BLaER1 (cell line): Measurements from ENCODE around the gene UGT1A10.

Source experiments
- H3K27ac ChIP-seq: shearing (Covaris generic); formaldehyde crosslinking; 2 replicates; pipeline ENCODE4 v1.8.1; 2022
- H3K27me3 ChIP-seq: shearing (Covaris generic); formaldehyde crosslinking; 2 replicates; pipeline ENCODE4 v1.8.1; 2022
- H3K36me3 ChIP-seq: shearing (Covaris generic); formaldehyde crosslinking; 2 replicates; pipeline ENCODE4 v1.8.1; 2022
- H3K4me1 ChIP-seq: shearing (Covaris generic); formaldehyde crosslinking; 2 replicates; pipeline ENCODE4 v1.8.1; 2022
- H3K4me2 ChIP-seq: shearing (Covaris generic); formaldehyde crosslinking; 2 replicates; pipeline ENCODE4 v1.8.1; 2022
- H3K4me3 ChIP-seq: shearing (Covaris generic); formaldehyde crosslinking; 2 replicates; pipeline ENCODE4 v1.8.1; 2022
- H3K9ac ChIP-seq: shearing (Covaris generic); formaldehyde crosslinking; 2 replicates; pipeline ENCODE4 v1.8.1; 2022
- H3K9me3 ChIP-seq: shearing (Covaris generic); formaldehyde crosslinking; 2 replicates; pipeline ENCODE4 v1.8.1; 2022
- H4K20me1 ChIP-seq: shearing (Covaris generic); formaldehyde crosslinking; 2 replicates; pipeline ENCODE4 v1.8.1; 2022
- Cebpa-rat ChIP-seq: shearing (Covaris generic); IDR thresholded peaks from 2 replicates; pipeline ENCODE4 v1.8.1; 2022

UGT1A10 gene

DNA sequence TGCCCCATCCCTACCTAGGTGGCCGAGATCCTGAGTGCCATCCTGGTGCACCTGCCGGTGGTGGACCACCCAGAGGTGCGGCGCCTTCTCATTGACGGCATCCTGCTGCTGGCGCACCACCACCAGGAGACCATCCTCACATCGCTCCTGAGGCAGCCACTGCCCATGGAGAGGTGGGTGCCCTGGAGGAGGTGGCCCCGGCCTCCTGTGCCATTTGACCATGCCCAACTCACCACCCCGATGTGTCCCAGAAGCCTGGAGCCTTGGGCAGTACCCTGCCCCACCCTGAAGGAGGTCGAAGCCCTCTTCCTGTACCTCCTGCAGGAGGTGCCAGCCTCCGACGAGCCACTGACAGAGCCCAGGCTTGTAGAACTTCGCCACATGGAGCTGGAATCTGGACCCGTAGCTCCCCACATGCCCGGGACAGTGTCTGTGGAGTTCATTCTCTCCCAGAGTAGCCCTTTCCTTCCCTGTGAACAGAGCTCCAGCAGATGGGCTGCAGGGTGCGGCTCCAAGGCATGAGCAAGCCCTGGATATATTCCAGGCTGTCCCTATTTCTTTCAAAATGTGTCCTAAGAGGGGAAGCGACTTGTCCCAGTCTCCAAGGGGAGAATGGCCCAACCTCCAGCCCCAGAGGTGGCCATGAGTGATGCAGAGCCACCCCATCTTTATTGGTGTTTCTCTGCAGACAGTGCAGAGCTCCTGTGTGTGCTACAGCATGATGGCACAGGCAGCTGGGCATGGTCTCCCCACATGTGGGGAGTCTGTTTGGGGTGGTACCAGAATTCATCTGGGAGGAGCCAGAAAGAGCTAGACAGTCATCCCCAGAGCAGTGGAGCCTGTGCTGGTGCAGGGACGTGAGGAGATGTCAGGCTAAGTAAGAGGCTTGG is 183.9 kb downstream of the UGT1A10 start:
- no peaks in the 10 kb centered on the region for H3K36me3 ChIP-seq
- H3K4me3 ChIP-seq, result no peak overlapping the region
- H3K9me3 ChIP-seq, result no peaks in the 10 kb centered on the region
- no peaks in the 10 kb centered on the region for H3K27me3 ChIP-seq
- no peaks in the 10 kb centered on the region for H4K20me1 ChIP-seq
- no peak overlapping the region for H3K4me2 ChIP-seq
- peaks cover 44% of the 10 kb centered on the region for H3K4me1 ChIP-seq
- TF ChIP-seq Cebpa-rat, result no peak
- no peak overlapping the region for H3K9ac ChIP-seq
- H3K27ac ChIP-seq, result no peak overlapping the region

DNA sequence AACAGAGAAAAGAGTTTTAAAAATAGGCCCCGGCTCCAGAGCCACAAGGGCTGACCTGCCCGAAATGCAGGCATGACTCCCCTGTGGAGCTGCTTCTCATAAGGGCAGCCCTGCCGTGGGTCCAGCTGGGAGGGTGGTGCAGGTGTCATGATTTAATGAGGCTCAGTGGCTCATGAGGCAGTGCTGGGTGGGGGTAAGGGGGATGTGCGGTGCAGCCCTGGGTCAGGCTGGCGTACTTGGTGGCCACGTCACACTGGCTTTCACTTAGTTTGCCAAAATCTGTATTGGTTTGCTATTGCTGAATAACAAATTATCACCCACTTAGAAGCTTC is 184.5 kb downstream of the UGT1A10 start:
- no peaks in the 10 kb centered on the region for H3K9me3 ChIP-seq
- H4K20me1 ChIP-seq, result no peaks in the 10 kb centered on the region
- no peak overlapping the region for H3K4me3 ChIP-seq
- no peaks in the 10 kb centered on the region for H3K36me3 ChIP-seq
- no peaks in the 10 kb centered on the region for H3K27me3 ChIP-seq
- no peak for TF ChIP-seq Cebpa-rat
- H3K4me2 ChIP-seq, result no peak overlapping the region
- H3K4me1 ChIP-seq, result peaks cover 44% of the 10 kb centered on the region
- no peak overlapping the region for H3K9ac ChIP-seq
- no peak overlapping the region for H3K27ac ChIP-seq

DNA sequence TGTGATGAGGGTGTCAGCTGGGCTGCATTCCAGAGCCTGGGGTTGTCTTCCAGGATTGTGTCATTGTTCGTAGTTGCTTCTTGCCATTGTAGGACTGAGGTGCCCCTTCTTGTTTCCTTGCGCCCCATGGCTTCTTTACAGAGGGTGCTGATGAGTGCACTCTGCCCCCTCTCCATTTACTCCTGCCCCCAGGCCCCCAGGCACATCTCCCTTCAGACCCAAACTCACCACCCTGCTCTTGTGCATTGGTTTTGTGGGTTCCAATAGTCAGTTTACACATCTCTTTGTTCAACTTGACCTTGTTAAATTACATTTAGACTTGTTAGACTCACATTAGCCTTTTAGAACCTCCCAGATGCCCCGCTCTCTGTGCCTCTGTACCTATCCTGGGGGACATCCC is 184.9 kb downstream of the UGT1A10 start:
- no peak for TF ChIP-seq Cebpa-rat
- Histone ChIP-seq H3K4me3 (no peak overlapping the region), H4K20me1 (no peaks in the 10 kb centered on the region), H3K4me1 (peaks cover 44% of the 10 kb centered on the region), H3K9ac (no peak overlapping the region), H3K9me3 (no peaks in the 10 kb centered on the region), H3K27me3 (no peaks in the 10 kb centered on the region), H3K4me2 (no peak overlapping the region), H3K27ac (no peak overlapping the region), H3K36me3 (no peaks in the 10 kb centered on the region)

DNA sequence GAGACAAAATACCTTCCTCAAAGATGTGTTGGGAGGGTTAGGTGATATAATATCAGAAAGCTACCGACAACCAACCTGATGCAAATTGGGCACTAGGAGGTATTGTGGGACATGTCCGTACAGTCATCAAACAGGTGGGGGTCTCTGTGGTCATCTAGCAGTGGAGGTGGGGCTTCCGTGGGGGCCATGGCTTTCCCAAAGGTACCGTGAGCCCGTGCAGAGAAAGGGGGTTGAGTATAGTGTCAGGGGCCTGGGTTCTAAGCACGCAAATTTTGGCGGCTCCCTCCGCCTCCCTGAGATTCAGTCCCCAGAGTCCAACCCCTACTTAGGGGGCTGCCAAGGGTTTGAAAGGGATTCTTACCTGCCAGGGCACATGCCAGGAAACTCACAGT is 185.5 kb downstream of the UGT1A10 start:
- Histone ChIP-seq H3K27me3 (no peaks in the 10 kb centered on the region), H3K27ac (no peak overlapping the region)

DNA sequence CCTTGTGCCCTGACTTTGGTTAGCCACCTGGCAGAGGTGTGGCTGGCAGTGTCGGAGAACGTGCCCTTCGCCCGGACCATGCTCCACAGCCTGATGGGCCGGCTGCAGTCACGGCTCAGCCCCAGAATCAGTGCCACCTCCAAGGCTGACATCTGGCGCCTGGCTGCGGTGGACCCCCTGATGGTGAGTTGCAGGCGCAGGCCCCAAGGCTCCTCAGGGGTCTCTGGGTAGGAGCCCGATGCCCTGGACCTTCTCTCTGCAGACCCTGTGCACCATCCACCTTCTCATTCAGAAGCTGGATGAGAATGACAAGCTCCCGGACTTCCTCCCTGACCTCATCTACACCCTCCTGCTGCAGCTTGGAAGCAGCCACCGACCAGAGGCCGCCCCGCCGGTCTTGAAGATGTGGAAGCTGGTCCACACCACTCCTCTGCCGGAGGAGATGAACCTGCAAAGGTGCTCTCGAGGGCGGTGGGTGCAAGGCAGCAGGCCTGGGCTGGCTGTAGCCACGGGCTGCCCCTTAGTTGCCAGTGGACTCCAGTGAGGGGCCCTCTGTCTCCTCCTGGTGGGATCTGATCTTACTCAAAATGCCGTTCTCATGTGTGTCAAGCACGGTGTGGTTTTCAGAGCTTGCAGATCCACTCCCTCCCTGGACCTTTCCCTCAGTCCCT is 186.0 kb downstream of the UGT1A10 start:
- Histone ChIP-seq H3K4me3 (no peak overlapping the region), H3K9ac (no peak overlapping the region), H3K27me3 (no peaks in the 10 kb centered on the region), H4K20me1 (no peaks in the 10 kb centered on the region), H3K4me2 (no peak overlapping the region), H3K36me3 (no peaks in the 10 kb centered on the region), H3K9me3 (no peaks in the 10 kb centered on the region), H3K4me1 (peaks cover 34% of the 10 kb centered on the region), H3K27ac (no peak overlapping the region)
- no peak for TF ChIP-seq Cebpa-rat

More for the DNA sequence above, 185.5 kb downstream of the UGT1A10 start:
- peaks cover 39% of the 10 kb centered on the region for H3K4me1 ChIP-seq
- H4K20me1 ChIP-seq, result no peaks in the 10 kb centered on the region
- no peak overlapping the region for H3K4me2 ChIP-seq
- no peak overlapping the region for H3K9ac ChIP-seq
- H3K36me3 ChIP-seq, result no peaks in the 10 kb centered on the region
- no peak for TF ChIP-seq Cebpa-rat
- no peak overlapping the region for H3K4me3 ChIP-seq
- no peaks in the 10 kb centered on the region for H3K9me3 ChIP-seq
